Panc1 (cell line): ENCODE results near the gene STMN1. TPM values are rescaled to one million over a fixed set of nuclear protein-coding genes. Genes with fewer than 3 reads are reported as not detected.

Experiments used
- ATAC-seq: fragments of 200-7000 bp; cut with Tn5 transposase; 2 replicates; pipeline ENCODE4 v1.9.1; 2020; ENCODE audit warnings: mild to moderate bottlenecking, moderate library complexity
- BruUV-seq: library from RNA; stranded (reverse); fragments of 400-500 nt; replicated peaks from 2 replicates; lab custom pipeline; 2021; lab: Mats Ljungman, UMichigan
- CTCF ChIA-PET: fragments of 300-600 bp; sonication (Branson Sonifier 250); formaldehyde crosslinking; loops from one replicate; lab custom pipeline; 2022; ENCODE audit warnings: antibody characterized with exemption; lab: Charles Lee
- POLR2A ChIA-PET: fragments of 300-600 bp; sonication (Branson Sonifier 250); formaldehyde crosslinking; loops from one replicate; lab custom pipeline; 2022; ENCODE audit warnings: antibody characterized with exemption; lab: Charles Lee
- DNase-seq: peaks from one replicate; pipeline ENCODE4 v3.0.0-alpha.2; 2010; ENCODE audit warnings: low read depth, low spot score
- H3K27ac ChIP-seq: 2 replicates; pipeline ENCODE4 v1.5.1; 2011; ENCODE audit warnings: mild to moderate bottlenecking, low read length, inconsistent platforms
- H3K27me3 ChIP-seq: fragments of 200-500 bp; sonication (Bioruptor generic); 2 replicates; pipeline ENCODE4 v1.6.0; 2014; ENCODE audit warnings: low read length, inconsistent platforms; ENCODE audit not compliant: control insufficient read depth, insufficient read depth
- H3K36me3 ChIP-seq: fragments of 200-500 bp; sonication (Bioruptor generic); 2 replicates; pipeline ENCODE4 v1.5.1; 2014; ENCODE audit warnings: inconsistent platforms, mild to moderate bottlenecking, low read length, moderate library complexity; ENCODE audit not compliant: control insufficient read depth, insufficient read depth
- H3K4me1 ChIP-seq: 2 replicates; pipeline ENCODE4 v1.5.1; 2011; ENCODE audit warnings: inconsistent platforms, mild to moderate bottlenecking, low read length, moderate library complexity; ENCODE audit not compliant: control insufficient read depth, insufficient read depth
- H3K4me3 ChIP-seq, 2 experiments: 2 replicates each; pipeline ENCODE4 v1.5.1; 2011 to 2012; ENCODE audit warnings: low read depth in 2 of 2, low read length in 2 of 2, mild to moderate bottlenecking in 2 of 2, inconsistent platforms in 1 of 2, moderate library complexity in 1 of 2
- H3K9me3 ChIP-seq: fragments of 200-500 bp; sonication (Bioruptor generic); 2 replicates; pipeline ENCODE4 v1.5.1; 2014; ENCODE audit warnings: low read depth, mild to moderate bottlenecking, inconsistent platforms, low read length, moderate library complexity; ENCODE audit not compliant: control insufficient read depth, insufficient read depth
- CTCF ChIP-seq: fragments of 450-650 bp; IDR thresholded peaks from 2 replicates; pipeline ENCODE4 v1.5.1; 2017; ENCODE audit warnings: mild to moderate bottlenecking
- POLR2AphosphoS5 ChIP-seq: IDR thresholded peaks from 2 replicates; pipeline ENCODE4 v1.6.1; 2012; ENCODE audit warnings: mild to moderate bottlenecking, low read depth, low read length, moderate library complexity
- REST ChIP-seq, 2 experiments: IDR thresholded peaks; 2 replicates each; pipeline ENCODE4 v1.6.1; 2011 to 2012; ENCODE audit warnings: low read depth in 2 of 2, control low read depth in 1 of 2, low read length in 1 of 2, mild to moderate bottlenecking in 1 of 2, moderate library complexity in 1 of 2; ENCODE audit not compliant: insufficient read depth in 1 of 2
- SIN3A ChIP-seq: IDR thresholded peaks from 2 replicates; pipeline ENCODE4 v1.6.1; 2012; ENCODE audit warnings: low read depth, mild to moderate bottlenecking, low read length, moderate library complexity, borderline replicate concordance; ENCODE audit not compliant: insufficient read depth
- TCF7L2 ChIP-seq: IDR thresholded peaks from 2 replicates; pipeline ENCODE4 v1.6.1; 2011; ENCODE audit warnings: mild to moderate bottlenecking, low read depth, low read length, inconsistent platforms
- in situ Hi-C: cut with HindIII; loops from 2 replicates; pipeline ENCODE4 v1.10.0; 2016; ENCODE audit warnings: low sequenced_read_pairs, low pct_unique_long_range_greater_than_20kb
- intact Hi-C: fragments of 100-400 bp; cut with micrococcal nuclease; formaldehyde crosslinking; loops from one replicate; pipeline ENCODE4 v1.10.0; 2022; ENCODE audit not compliant: unreplicated experiment
- total RNA-seq: library from RNA; stranded (reverse); gene quantifications from one replicate; pipeline ENCODE4 v1.2.1, GENCODE V29; 2021; ENCODE audit not compliant: unreplicated experiment

STMN1 gene
- total RNA-seq, 1 experiment from 2014 or later: 316 TPM

GRCh38 chr1:25891606-25892005, 14.6 kb downstream of the STMN1 start:
- DNase-seq: no peak
- Histone ChIP-seq H3K27ac (peak overlapping the region; percentile 93), H3K27me3 (no peaks in the 10 kb centered on the region), H3K9me3 (no peaks in the 10 kb centered on the region), H3K4me1 (peaks cover 63% of the 10 kb centered on the region), H3K36me3 (no peaks in the 10 kb centered on the region), H3K4me3 (no peak overlapping the region)
- CTCF ChIA-PET: interaction anchor here (0.7 kb wide), 1 partner anchor 27 kb away, joined by 3 read pairs; no protein-coding TSS in a partner anchor
- BruUV-seq: no TSS peak
- ATAC-seq: no peak
- intact Hi-C loops: no loop called here
- TF ChIP-seq REST (IDR thresholded peaks at IDR 0.05; ENCODE audit: insufficient read depth in 1 of 2, low read depth in 2 of 2, low read length in 1 of 2) (no peak), TCF7L2 (no peak), POLR2AphosphoS5 (no peak), CTCF (no peak), SIN3A (no peak)
- in situ Hi-C loops: no loop called here
- POLR2A ChIA-PET: interaction anchor here (0.6 kb wide), 1 partner anchor 232 kb away, joined by 4 read pairs; no protein-coding TSS in a partner anchor

- Histone ChIP-seq H3K4me3 (no peak overlapping the region), H3K36me3 (no peaks in the 10 kb centered on the region), H3K27me3 (no peaks in the 10 kb centered on the region), H3K9me3 (no peaks in the 10 kb centered on the region), H3K4me1 (peaks cover 51% of the 10 kb centered on the region), H3K27ac (peak overlapping the region; percentile 91)
- in situ Hi-C loops (no loop called here), intact Hi-C loops (no loop called here)
- ChIA-PET POLR2A (no interaction called here), CTCF (no interaction called here)
- no TSS peak for BruUV-seq
- DNase-seq (peak; percentile 50), ATAC-seq (peak; percentile 68)
- TF ChIP-seq SIN3A (no peak), REST (IDR thresholded peaks at IDR 0.05; ENCODE audit: insufficient read depth in 1 of 2, low read depth in 2 of 2, low read length in 1 of 2) (no peak), POLR2AphosphoS5 (no peak; the same call in 1 of the 2 replicates), TCF7L2 (no peak), CTCF (no peak)
These were observed 15.8 kb downstream of the STMN1 start for GRCh38 chr1:25890239-25891034.
